DMS153 treated with DMSO at 0.1 percent for 48 hours (cell line): ENCODE data around the gene PEPD.

ENCODE experiments used
- DNase-seq: peaks from one replicate; lab custom pipeline; 2025; ENCODE audit not compliant: unreplicated experiment; lab: John Stamatoyannopoulos, UW

The PEPD gene

DNA sequence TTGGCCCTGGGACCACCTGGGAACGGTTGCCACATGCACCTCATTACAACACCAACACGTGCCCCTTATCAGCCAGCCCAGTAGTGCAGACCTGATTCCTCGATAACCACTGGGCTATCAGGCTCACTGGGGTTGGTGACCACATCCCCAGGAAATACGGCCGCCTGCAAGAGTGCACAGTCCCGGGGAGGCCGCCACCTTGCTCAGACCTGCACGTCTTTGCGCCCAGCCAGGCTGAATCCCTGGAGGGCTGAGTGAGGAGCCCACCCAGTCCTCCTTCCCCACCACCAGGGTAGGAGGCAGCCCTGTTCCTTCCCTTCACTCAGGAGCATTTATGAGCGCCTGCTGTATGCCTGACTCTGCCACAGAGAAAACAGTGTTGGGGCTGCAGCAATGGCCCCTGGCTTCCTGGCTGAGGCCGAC lies 80.3 kb downstream of the PEPD start:
- DNase-seq, result no peak

GRCh38 chr19:33440682-33441081 lies 80.9 kb downstream of the PEPD start:
- no peak for DNase-seq

DNA sequence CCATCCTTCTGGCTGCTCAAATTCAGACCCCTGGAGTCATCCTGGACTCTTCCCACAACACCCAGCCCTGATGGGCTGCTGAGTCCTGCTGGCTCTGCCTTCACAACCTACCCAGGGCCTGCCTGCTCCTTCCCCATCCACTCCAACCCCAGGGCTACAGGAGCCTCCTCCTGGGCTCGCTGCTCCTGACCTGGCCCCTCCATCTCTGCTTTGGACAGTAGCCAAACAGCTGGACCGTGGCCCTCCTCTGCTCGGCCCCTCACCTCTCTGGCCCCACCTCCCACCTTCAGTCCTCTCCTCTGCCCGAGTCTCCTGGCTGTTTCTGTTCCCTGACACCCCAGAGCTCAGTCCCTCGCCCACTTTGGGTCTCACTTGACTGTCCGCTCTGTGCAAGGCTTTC lies 81.3 kb downstream of the PEPD start:
- DNase-seq, result no peak

GRCh38 chr19:33438987-33439781 lies 82.4 kb downstream of the PEPD start:
- DNase-seq, result no peak

DNA sequence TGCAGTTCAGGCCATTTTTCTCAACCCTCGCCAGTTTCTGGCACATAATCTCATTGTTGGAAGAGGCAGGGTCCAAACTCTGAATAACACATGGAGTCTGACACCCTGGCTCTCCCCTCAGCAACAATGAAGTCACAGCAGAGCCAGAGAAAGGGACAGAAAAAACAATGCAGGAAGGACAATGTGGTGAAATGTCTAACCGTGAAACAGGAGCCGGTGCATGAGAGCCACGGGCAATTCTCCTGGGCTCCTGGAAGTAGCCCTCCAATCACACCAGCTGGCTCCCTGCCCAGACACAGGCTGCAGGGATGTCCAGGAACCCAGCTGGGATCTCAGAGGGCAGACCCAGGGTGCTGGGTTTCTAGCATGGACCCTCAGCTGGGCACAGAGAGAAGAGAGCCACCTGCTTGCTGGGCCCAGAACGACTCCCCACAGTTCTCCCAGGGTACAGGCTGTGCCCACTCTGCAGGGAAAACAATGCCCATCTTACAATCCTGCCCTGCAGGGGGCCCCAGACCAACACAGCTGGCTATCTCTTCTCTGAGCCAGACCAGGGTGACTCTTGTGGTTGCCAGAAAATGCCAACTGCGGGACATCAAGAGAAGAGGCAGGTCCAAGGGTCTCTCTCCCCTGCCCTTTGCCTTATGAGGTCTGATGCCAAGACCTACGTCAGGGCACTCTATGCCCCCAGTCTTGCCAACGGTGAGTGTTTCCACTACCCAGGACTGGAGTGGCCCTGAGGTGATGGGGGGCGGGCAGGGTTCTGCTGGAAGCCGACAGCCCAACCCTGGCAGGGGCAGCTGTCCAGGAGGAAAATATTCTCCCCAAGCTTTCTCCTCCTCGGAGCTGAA lies 83.5 kb downstream of the PEPD start:
- peak; percentile 12 for DNase-seq

DNA sequence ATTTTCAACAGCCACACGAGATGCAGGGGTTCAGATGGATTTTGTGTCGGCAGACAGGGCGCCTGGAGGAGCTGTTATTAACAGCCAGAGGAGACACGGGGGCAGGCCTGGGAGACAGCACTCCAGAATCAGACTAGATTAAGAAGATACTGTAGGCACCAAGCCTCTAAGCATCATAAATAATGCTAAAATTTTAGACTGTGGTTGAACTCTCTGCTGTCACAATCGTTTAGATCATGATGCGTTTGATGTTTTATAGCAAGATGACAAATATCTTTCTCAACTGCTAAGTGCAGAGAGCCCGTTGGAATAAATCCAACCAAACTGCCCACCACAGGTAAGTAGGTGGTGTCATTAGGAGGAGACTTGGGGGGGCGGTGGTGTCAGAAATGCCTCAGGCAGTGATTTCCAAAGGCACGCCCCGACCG lies 84.2 kb downstream of the PEPD start:
- DNase-seq, result no peak

DNA sequence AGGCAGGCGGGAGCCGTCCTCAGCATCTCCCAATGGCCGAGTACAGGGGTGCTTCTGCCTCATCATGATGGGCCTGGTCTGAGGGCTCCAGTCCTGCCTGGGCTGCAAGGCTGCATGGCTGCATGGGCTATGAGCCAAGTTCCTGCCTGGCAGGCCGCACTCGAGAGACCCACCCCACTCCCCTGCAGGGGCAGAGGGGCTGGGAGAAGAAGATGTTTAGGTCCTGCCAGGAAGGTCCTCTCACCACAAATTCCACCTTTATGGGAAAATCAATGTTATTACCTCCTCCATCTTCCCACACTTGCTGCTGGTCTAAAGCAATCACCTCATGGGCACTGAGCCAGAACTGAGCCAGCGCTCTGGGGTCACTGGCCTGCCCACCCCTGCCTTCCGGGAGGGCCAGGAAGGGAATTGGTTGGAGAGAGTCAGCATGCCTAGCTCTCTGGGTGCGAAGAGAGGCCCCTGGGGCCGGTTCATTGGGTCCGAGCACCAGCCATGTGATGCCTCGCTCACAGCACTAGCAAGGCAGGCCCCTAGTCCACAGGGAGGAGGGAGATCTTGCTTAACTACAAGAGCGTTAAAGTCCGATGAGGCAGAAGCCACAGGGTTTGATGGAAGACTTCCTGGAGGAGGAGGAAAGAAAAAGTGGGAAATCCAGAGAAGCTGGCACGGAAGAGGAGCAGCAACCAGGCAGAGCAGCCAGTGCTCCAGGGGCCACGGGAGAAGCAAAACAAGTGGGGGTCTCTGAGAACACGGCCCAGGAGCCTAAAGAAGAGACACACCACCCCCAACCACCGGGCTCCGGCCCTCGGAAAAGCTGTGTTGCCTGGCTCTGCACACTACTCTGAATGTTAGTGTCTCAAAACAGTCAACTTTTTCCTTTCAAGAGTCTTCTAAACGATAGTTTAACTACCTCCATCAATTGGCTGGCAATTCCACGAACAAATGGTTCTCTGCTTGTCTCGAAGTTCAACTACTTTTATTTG lies 84.9 kb downstream of the PEPD start:
- no peak for DNase-seq

DNA sequence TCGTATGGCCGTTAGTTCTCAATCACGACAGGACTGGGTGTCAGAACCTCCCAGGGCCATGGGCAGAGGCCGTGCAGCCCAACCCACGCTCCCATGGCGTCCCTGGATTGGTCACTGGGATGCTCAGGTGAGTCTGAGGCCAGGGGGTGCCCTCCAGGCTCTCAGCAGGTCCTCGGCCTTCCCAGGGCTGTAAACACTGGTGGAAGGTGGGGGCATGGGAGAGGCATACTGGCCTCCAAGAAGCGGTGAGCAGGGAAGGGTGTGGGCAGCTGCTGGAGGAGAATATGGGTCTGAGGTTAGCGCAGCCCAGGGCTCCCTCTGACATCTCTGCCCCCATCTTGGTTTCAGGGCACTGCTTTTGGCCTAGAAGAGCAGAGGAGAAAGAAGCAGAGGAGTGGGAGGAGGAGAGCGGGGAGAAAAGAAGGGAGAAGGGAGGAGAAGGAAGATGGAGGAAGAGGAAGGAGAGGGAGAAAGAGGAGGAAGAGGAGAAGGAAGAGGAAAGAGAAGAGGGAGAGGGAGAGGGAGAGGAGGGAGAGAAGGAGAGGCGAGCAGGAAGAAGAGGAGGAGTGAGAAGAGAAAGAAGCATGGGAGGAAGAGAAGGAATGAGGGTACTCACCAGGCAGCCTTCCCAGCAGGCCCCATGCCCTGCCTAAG lies 85.8 kb downstream of the PEPD start:
- no peak for DNase-seq

DNA sequence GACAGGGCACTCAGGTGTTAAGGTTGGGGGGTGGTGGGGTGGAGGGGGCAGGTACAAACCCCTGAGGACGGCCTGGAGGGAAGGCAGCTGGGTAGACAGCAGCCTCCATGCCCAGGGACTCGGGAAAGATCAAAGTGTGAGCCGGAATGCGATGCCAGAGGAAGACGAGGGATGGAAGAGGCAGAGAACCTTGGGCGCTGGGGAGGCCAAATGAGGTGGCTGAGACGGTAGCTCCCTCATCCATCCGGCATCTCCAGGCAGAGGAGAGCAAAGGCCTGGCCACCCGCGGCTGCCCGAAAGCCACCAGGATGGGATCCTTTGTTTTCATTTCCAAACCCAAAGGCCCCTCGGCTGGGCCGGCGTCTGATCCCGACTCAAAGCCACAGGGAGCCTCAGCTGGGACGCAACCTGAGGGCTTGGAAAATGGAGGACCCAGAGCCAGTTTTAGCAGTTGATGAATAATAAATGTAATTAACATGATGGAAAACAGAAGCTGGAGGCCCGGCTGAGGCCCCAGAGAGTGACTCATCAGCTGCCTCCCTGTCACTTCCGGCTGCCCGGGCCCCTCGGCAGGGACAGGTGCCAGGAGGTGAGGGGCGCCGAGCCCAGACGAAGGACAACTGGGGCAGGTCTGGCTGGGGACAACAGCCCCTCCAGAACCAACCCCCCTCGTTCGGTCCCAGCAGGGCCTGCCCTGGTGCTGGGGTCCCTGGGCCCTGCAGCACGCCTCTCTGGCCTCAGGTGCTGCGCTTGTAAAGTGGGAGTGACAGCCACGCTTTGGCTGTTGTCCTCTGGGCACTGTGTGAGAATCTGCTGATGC lies 86.5 kb downstream of the PEPD start:
- no peak for DNase-seq

DNA sequence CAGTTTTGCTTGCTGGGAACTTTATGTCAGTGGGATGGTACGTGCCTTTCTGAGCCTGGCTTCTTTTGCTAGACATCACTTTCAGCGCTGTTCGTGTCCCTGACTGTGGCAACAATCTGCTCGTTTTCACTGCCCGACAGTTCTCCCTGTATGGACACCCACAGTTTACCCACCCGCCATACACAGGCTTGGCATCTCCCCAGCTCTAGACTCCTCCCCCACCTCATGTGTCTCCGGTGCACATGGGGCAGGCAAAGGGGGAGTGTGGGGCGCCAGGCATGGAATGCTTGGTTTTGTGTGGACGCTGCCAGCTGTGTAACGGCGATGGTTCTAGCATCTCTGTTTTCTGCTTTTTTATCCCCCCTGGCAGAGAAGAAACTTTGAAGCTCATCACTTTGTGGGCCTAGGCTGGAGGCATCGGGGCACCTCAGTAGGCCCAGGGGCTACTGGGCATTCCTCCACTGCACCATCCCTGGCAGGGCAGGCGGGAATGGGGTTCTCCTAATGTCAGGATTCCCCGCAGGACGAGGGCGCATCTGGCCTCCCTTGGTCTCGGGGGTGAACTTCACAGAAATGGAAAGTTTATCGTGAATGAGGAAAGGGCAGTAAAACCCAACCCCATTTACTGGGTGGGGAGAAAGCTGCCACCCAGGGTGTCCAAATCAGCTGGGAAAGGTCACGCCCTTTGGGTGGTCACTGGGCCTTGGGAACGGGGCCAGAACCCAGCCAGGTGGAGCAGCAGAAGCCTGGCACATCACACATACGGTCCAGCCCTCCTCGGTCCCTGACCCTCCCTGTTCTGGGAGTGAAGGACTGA lies 87.3 kb downstream of the PEPD start:
- no peak for DNase-seq

GRCh38 chr19:33432446-33433170 lies 89.0 kb downstream of the PEPD start:
- DNase-seq, result peak; percentile 6

GRCh38 chr19:33432015-33432414 lies 89.6 kb downstream of the PEPD start:
- DNase-seq, result no peak

DNA sequence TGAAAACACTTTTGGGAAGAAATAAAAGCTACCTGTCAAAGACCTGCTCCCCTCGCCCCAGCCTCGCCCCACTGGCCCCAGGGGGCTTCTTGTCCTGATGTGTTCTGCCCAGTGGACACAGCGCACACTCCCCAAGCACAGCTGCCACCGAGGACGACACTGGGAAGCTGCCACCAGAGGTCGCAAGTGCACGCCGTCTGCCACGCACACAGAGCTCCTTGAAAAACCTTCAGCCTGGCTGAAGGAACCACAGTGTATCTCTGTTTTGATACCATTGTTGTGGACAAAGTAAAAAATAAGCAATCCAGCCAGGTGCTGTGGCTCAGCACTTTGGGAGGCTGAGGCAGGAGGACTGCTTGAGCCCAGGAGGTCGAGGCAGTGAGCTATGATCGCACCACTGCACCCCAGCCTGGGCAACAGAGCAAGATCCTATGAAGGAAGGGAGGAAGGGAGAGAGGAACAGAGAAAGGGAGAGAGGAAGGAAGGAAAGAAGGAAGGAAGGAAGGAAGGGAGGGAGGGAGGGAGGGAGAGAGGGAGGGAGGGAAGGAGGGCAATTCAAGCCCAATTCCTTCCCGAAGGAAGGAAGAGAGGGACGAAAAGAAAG lies 90.8 kb downstream of the PEPD start:
- DNase-seq, result peak; percentile 32

DNA sequence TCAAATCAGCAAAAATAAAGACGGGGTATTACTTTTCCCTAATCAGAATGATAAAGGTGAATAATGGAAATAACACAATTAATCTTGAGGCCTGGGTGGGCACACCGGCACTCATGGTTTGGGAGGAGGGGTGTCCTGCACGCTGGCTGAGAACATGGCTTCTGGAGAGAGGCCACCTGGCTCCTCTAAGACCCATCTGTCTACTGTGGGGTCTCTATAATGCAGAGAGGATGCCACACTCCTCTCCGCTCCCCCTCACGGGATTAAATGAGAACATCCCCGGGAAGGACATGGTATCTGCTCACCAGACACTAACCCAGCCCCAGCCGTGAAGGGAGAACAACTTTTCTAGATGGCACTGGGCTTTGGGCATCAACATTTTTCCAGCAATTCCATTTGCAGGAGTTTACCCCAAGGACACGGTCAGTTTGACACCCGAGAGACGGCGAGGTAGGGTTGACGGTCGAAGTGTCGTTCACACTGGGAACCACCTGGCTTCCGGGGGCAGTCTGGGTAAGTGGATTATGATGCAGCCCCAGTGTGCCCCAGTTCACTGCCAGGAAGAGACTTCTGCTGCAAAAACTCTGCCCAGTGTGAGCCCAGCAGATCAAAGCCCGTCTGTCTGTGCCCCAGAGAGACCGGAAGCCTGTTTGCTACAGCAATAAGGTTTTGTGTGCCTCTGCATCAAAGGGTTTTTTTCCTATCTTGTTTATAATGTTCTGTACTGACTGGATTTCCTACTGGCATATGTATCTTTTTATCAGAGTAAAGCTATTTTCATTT lies 91.5 kb downstream of the PEPD start:
- DNase-seq, result no peak

DNA sequence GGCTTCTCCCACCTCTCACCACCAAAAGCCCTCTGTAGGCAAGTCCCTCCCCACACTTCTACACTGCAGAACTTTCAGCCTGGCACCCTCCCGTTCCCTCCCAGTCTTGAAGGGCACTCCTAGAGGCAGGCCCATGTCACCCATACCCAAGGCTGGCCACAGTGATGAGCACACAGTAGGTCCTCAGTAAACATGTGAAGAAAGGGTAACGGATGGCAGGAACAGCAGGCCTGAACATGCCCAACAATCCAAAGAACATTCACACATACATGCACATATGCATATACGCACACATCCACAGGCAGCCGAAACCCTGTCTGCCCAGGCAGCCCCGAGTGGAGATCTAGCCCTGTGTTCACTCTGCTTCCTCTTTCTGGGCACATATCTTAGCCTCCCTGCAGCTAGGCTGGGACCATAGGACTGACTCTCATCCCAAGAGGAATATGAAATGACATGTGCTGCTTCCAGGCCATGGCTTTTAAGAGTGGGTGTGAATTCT lies 92.9 kb downstream of the PEPD start:
- DNase-seq, result no peak

- no peak for DNase-seq
These were observed 93.6 kb downstream of the PEPD start for GRCh38 chr19:33427801-33428626.
